IMR-90 (cell line): ENCODE results near the gene CNGB1. TPM values are rescaled to one million over a fixed set of nuclear protein-coding genes. Genes with fewer than 3 reads are reported as not detected.

ENCODE experiments used
- ATAC-seq: fragments of 200-7000 bp; cut with Tn5 transposase; 2 replicates; pipeline ENCODE4 v1.9.1; 2020; ENCODE audit warnings: low read depth, mild to moderate bottlenecking, moderate library complexity
- BruUV-seq: library from RNA; stranded (reverse); fragments of 400-500 nt; replicated peaks from 2 replicates; lab custom pipeline; 2021; lab: Mats Ljungman, UMichigan
- CTCF ChIA-PET: fragments of 300-600 bp; formaldehyde crosslinking; extraction: SDS; loops from one replicate; lab custom pipeline; 2021; ENCODE audit warnings: antibody characterized with exemption; lab: Yijun Ruan, JAX
- POLR2A ChIA-PET: fragments of 300-600 bp; sonication (Branson Sonifier 250); formaldehyde crosslinking; loops from one replicate; lab custom pipeline; 2022; ENCODE audit warnings: antibody characterized with exemption; ENCODE audit not compliant: unreplicated experiment; lab: Charles Lee
- DNase-seq: peaks from one replicate; pipeline ENCODE4 v3.0.0; 2013
- H2AFZ ChIP-seq: replicated peaks from 2 replicates; pipeline ENCODE3; 2013; ENCODE audit warnings: low read length, mild to moderate bottlenecking; ENCODE audit not compliant: poor library complexity
- H2AK5ac ChIP-seq: 2 replicates; pipeline ENCODE4 v1.6.1; 2013; ENCODE audit warnings: low read depth, low read length, inconsistent platforms
- H2AK9ac ChIP-seq: replicated peaks from 2 replicates; pipeline ENCODE3; 2013; ENCODE audit warnings: mild to moderate bottlenecking, low read depth, low read length, moderate library complexity; ENCODE audit not compliant: poor library complexity
- H2BK120ac ChIP-seq: 2 replicates; pipeline ENCODE4 v1.6.1; 2013; ENCODE audit warnings: low read depth, low read length, inconsistent platforms
- H2BK15ac ChIP-seq: 3 replicates; pipeline ENCODE4 v1.6.1; 2013; ENCODE audit warnings: low read depth, low read length, inconsistent platforms
- H2BK20ac ChIP-seq: 2 replicates; pipeline ENCODE4 v1.6.1; 2013; ENCODE audit warnings: low read depth, mild to moderate bottlenecking, inconsistent platforms, low read length, moderate library complexity
- H2BK5ac ChIP-seq: 2 replicates; pipeline ENCODE4 v1.6.1; 2013; ENCODE audit warnings: mild to moderate bottlenecking, low read depth, low read length, inconsistent platforms; ENCODE audit not compliant: poor library complexity, severe bottlenecking
- H3K14ac ChIP-seq: replicated peaks from 2 replicates; pipeline ENCODE4 v1.6.1; 2013; ENCODE audit warnings: low read depth, low read length, inconsistent platforms
- H3K18ac ChIP-seq: 2 replicates; pipeline ENCODE4 v1.6.1; 2013; ENCODE audit warnings: low read depth, low read length, control low read depth
- H3K23ac ChIP-seq: 2 replicates; pipeline ENCODE4 v1.6.1; 2013; ENCODE audit warnings: low read depth, low read length, inconsistent platforms
- H3K27ac ChIP-seq: 2 replicates; pipeline ENCODE4 v1.5.1; 2013; ENCODE audit warnings: mild to moderate bottlenecking, control low read depth, low read length; ENCODE audit not compliant: insufficient read depth
- H3K27me3 ChIP-seq: 2 replicates; pipeline ENCODE4 v1.6.1; 2013; ENCODE audit warnings: low read length; ENCODE audit not compliant: control insufficient read depth, insufficient read depth
- H3K36me3 ChIP-seq: 2 replicates; pipeline ENCODE4 v1.6.1; 2013; ENCODE audit warnings: low read length, mixed read lengths; ENCODE audit not compliant: control insufficient read depth, insufficient read depth
- H3K4ac ChIP-seq: 2 replicates; pipeline ENCODE4 v1.6.1; 2013; ENCODE audit warnings: low read depth, low read length, inconsistent platforms
- H3K4me1 ChIP-seq: 2 replicates; pipeline ENCODE4 v1.6.1; 2013; ENCODE audit warnings: low read length, mixed read lengths; ENCODE audit not compliant: control insufficient read depth, insufficient read depth
- H3K4me2 ChIP-seq: 2 replicates; pipeline ENCODE4 v1.6.1; 2013; ENCODE audit warnings: low read depth, mild to moderate bottlenecking, control low read depth, low read length, moderate library complexity
- H3K4me3 ChIP-seq: 2 replicates; pipeline ENCODE4 v1.5.1; 2013; ENCODE audit warnings: low read depth, mild to moderate bottlenecking, control low read depth, low read length, moderate library complexity; ENCODE audit not compliant: insufficient read depth
- H3K56ac ChIP-seq: 2 replicates; pipeline ENCODE4 v1.6.1; 2013; ENCODE audit warnings: low read length, inconsistent platforms; ENCODE audit not compliant: insufficient read depth; ENCODE audit errors: extremely low read depth
- H3K79me1 ChIP-seq, 2 experiments: 2 replicates each; pipeline ENCODE4 v1.6.1; 2013; ENCODE audit warnings: low read length in 2 of 2, inconsistent platforms in 1 of 2, low read depth in 1 of 2
- H3K9ac ChIP-seq: 2 replicates; pipeline ENCODE4 v1.6.1; 2013; ENCODE audit warnings: low read depth, low read length, control low read depth
- H3K9me1 ChIP-seq: 2 replicates; pipeline ENCODE4 v1.6.1; 2013; ENCODE audit warnings: low read length, inconsistent platforms; ENCODE audit not compliant: insufficient read depth
- H3K9me3 ChIP-seq: 2 replicates; pipeline ENCODE4 v1.6.1; 2013; ENCODE audit warnings: low read length; ENCODE audit not compliant: control insufficient read depth, insufficient read depth
- H4K20me1 ChIP-seq: 2 replicates; pipeline ENCODE4 v1.6.1; 2013; ENCODE audit warnings: low read length, inconsistent platforms; ENCODE audit not compliant: insufficient read depth
- H4K5ac ChIP-seq: 2 replicates; pipeline ENCODE4 v1.6.1; 2013; ENCODE audit warnings: mild to moderate bottlenecking, low read depth, low read length, control low read depth
- H4K8ac ChIP-seq, 2 experiments: 2 replicates each; pipeline ENCODE4 v1.6.1; 2013; ENCODE audit warnings: low read depth in 2 of 2, low read length in 2 of 2, control low read depth in 1 of 2, inconsistent platforms in 1 of 2
- H4K91ac ChIP-seq: 2 replicates; pipeline ENCODE4 v1.6.1; 2013; ENCODE audit warnings: low read depth, low read length, inconsistent platforms; ENCODE audit not compliant: insufficient read depth
- CHD1 ChIP-seq: IDR thresholded peaks from 2 replicates; pipeline ENCODE4 v1.6.1; 2012; ENCODE audit warnings: low read depth, low read length, improper control_type of control experiment
- FOS ChIP-seq: fragments of 150-350 bp; IDR thresholded peaks from 2 replicates; pipeline ENCODE4 v1.6.1; 2016; ENCODE audit warnings: low read depth, low read length
- MAZ ChIP-seq: IDR thresholded peaks from 2 replicates; pipeline ENCODE4 v1.6.1; 2012; ENCODE audit warnings: low read depth, mild to moderate bottlenecking, low read length, improper control_type of control experiment, moderate library complexity, borderline replicate concordance
- MXI1 ChIP-seq: IDR thresholded peaks from 2 replicates; pipeline ENCODE4 v1.6.1; 2012; ENCODE audit warnings: low read depth, mild to moderate bottlenecking, low read length, moderate library complexity, borderline replicate concordance
- NFE2L2 ChIP-seq: fragments of 150-350 bp; IDR thresholded peaks from 2 replicates; pipeline ENCODE4 v1.6.1; 2016; ENCODE audit warnings: low read depth, mild to moderate bottlenecking, low read length
- POLR2A ChIP-seq: IDR thresholded peaks from 2 replicates; pipeline ENCODE4 v1.6.1; 2012; ENCODE audit warnings: mild to moderate bottlenecking, low read depth, low read length
- RAD21 ChIP-seq: IDR thresholded peaks from 2 replicates; pipeline ENCODE4 v1.6.1; 2012; ENCODE audit warnings: low read length, improper control_type of control experiment
- RCOR1 ChIP-seq: IDR thresholded peaks from 2 replicates; pipeline ENCODE4 v1.6.1; 2012; ENCODE audit warnings: mild to moderate bottlenecking, low read length, improper control_type of control experiment; ENCODE audit not compliant: insufficient replicate concordance
- RFX5 ChIP-seq: IDR thresholded peaks from 2 replicates; pipeline ENCODE4 v1.8.0; 2012; ENCODE audit warnings: low read depth, mild to moderate bottlenecking, low read length, moderate library complexity
- SMC3 ChIP-seq: fragments of 150-350 bp; IDR thresholded peaks from 2 replicates; pipeline ENCODE4 v1.6.1; 2016; ENCODE audit warnings: low read depth, mild to moderate bottlenecking, antibody characterized with exemption, low read length, moderate library complexity
- WGBS, 2 experiments: methylation state at CpG; one replicate each; pipeline versions ENCODE4 v1.1.5 to v1.1.7; 2013; ENCODE audit warnings: missing lambda C conversion rate in 2 of 2; ENCODE audit not compliant: insufficient read length in 1 of 2; ENCODE audit errors: extremely low coverage in 2 of 2; 5-methylcytosine and 5-hydroxymethylcytosine counted together
- dilution Hi-C: fragments of 300-500 bp; cut with HindIII; formaldehyde crosslinking; loops from one replicate; pipeline ENCODE4 v1.14.3; 2018; ENCODE audit warnings: low sequenced_read_pairs; ENCODE audit not compliant: unreplicated experiment
- in situ Hi-C: fragments of 300-500 bp; cut with MboI; formaldehyde crosslinking; loops from 3 replicates; pipeline ENCODE4 v1.14.3; 2019; ENCODE audit warnings: low sequenced_read_pairs, inconsistent platforms, mixed read lengths
- intact Hi-C: fragments of 100-400 bp; cut with micrococcal nuclease; formaldehyde crosslinking; loops from 2 replicates; pipeline ENCODE4 v1.10.0; 2022
- polyA plus RNA-seq, 3 experiments: library from polyadenylated mRNA; depleted of rRNA; stranded (reverse); fragments of >200 nt; gene quantifications; 2 replicates each; pipeline ENCODE4 v1.2.3, GENCODE V29; 2012; ENCODE audit warnings: low replicate concordance in 1 of 3
- total RNA-seq: library from RNA; depleted of rRNA; stranded (reverse); fragments of >200 nt; gene quantifications from 2 replicates; pipeline ENCODE4 v1.2.3, GENCODE V29; 2012

Gene CNGB1
- total and polyA plus RNA-seq, 2 of the 4 experiments (the other 2 are of a cell fraction), result not detected

DNA sequence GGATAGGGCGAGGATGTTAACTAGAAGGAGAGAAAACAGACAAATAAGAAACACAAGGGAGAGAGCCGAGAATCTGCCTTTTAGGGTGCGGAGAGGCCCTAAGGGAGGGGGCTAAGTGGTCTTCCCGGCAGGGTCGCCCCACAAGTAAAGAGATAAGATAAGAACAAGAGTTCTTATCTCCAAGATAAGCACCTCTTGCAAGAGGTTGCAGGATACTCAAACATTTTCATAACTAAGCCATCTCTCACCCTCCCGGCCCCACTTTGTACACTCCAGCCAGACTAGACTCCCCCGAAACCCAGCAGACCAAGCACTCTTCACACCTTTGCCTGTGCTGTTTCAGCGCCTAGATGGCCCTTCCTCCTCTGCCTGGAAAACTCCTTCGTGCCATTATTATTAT is 15.3 kb upstream of the CNGB1 start:
- Histone ChIP-seq H3K18ac (no peak overlapping the region), H3K79me1 (no peaks in the 10 kb centered on the region), H2AFZ (no peak overlapping the region), H2AK5ac (no peak overlapping the region), H4K5ac (no peak overlapping the region), H4K91ac (no peak overlapping the region), H3K27me3 (peaks cover 40% of the 10 kb centered on the region), H3K9me3 (no peaks in the 10 kb centered on the region), H3K4ac (no peak overlapping the region), H3K23ac (no peak overlapping the region), H4K8ac (no peak overlapping the region), H3K36me3 (no peaks in the 10 kb centered on the region), H2BK120ac (no peak overlapping the region), H2AK9ac (no peak overlapping the region), H2BK5ac (no peak overlapping the region), H3K4me1 (peaks cover 2% of the 10 kb centered on the region; the same call in 1 of the 2 replicates), H3K9ac (no peak overlapping the region), H3K9me1 (no peaks in the 10 kb centered on the region), H3K4me2 (no peak overlapping the region), H2BK15ac (no peak overlapping the region), H2BK20ac (no peak overlapping the region), H3K56ac (no peak overlapping the region), H3K14ac (no peak overlapping the region), H3K4me3 (no peak overlapping the region), H3K27ac (no peak overlapping the region), H4K20me1 (no peaks in the 10 kb centered on the region; the same call in 1 of the 2 replicates)
- POLR2A ChIA-PET, result no interaction called here
- no peak for TF ChIP-seq MAZ
- TF ChIP-seq RAD21, result no peak
- no peak for TF ChIP-seq MXI1
- no peak for TF ChIP-seq RFX5
- TF ChIP-seq SMC3, result no peak
- no peak for TF ChIP-seq CHD1
- no peak for TF ChIP-seq NFE2L2
- no peak for TF ChIP-seq FOS
- TF ChIP-seq RCOR1, result no peak
- no peak for TF ChIP-seq POLR2A
- DNase-seq, result no peak
- in situ Hi-C loops (no loop called here), intact Hi-C loops (no loop called here), dilution Hi-C loops (no loop called here)
- no TSS peak for BruUV-seq
- no CpG with 5 or more reads among the region's 9 CpGs for WGBS, 2 experiments
- CTCF ChIA-PET, result no interaction called here
- ATAC-seq, result no peak
